HCT116 (cell line): ENCODE results near the gene MAPK10. TPM values are rescaled to one million over a fixed set of nuclear protein-coding genes. Genes with fewer than 3 reads are reported as not detected.

Experiments used
- ATAC-seq: fragments of 200-7000 bp; cut with Tn5 transposase; 2 replicates; pipeline ENCODE4 v1.9.1; 2020; ENCODE audit warnings: mild to moderate bottlenecking, moderate library complexity
- BruUV-seq: library from RNA; stranded (reverse); fragments of 400-500 nt; replicated peaks from 2 replicates; lab custom pipeline; 2021; lab: Mats Ljungman, UMichigan
- CTCF ChIA-PET: fragments of 300-600 bp; sonication (Branson Sonifier 250); formaldehyde crosslinking; loops from one replicate; lab custom pipeline; 2021; ENCODE audit warnings: antibody characterized with exemption; lab: Charles Lee
- POLR2A ChIA-PET: fragments of 300-600, 350-600 bp; sonication (Branson Sonifier 250); formaldehyde crosslinking; loops from one replicate; lab custom pipeline; 2021; ENCODE audit warnings: antibody characterized with exemption; lab: Charles Lee
- RAD21 ChIA-PET, 2 experiments: fragments of 300-600 bp; sonication (Branson Sonifier 250); formaldehyde crosslinking; loops; one replicate each; lab custom pipeline; 2023; ENCODE audit warnings: low total read pairs in 2 of 2; ENCODE audit not compliant: uncharacterized antibody in 2 of 2, unreplicated experiment in 2 of 2, low non-redundant PET in 1 of 2; lab: Charles Lee
- DNase-seq: peaks from one replicate; pipeline ENCODE4 v3.0.0-alpha.2; 2010; ENCODE audit warnings: low read depth, low spot score
- H2AFZ ChIP-seq: fragments of 200-600 bp; shearing (Covaris generic), sonication (generic); 2 replicates; pipeline ENCODE4 v1.6.1; 2017; ENCODE audit warnings: low read depth, mixed run types, mixed read lengths, antibody characterized with exemption, low read length; ENCODE audit not compliant: poor library complexity, severe bottlenecking
- H3K27ac ChIP-seq: 2 replicates; pipeline ENCODE4 v1.5.1; 2012; ENCODE audit warnings: low read depth, low read length
- H3K27me3 ChIP-seq: fragments of 200-600 bp; sonication (generic); 2 replicates; pipeline ENCODE4 v1.6.1; 2016; ENCODE audit warnings: mixed run types, low read length, mixed read lengths; ENCODE audit not compliant: insufficient read depth
- H3K36me3 ChIP-seq, 2 experiments: fragments of 200-500 bp in 1 of 2; fragments of 200-600 bp in 1 of 2; sonication (Bioruptor generic) in 1 of 2; sonication (generic) in 1 of 2; 2 replicates each; pipeline versions ENCODE4 v1.5.1 to v1.6.1; 2014 to 2016; ENCODE audit warnings: low read length in 2 of 2, inconsistent platforms in 1 of 2, mixed read lengths in 1 of 2, mixed run types in 1 of 2; ENCODE audit not compliant: insufficient read depth in 2 of 2, control insufficient read depth in 1 of 2
- H3K4me1 ChIP-seq, 2 experiments: fragments of 200-600 bp in 1 of 2; sonication (generic) in 1 of 2; 2 replicates each; pipeline versions ENCODE4 v1.5.1 to v1.6.1; 2012 to 2017; ENCODE audit warnings: low read length in 2 of 2, inconsistent platforms in 1 of 2, mild to moderate bottlenecking in 1 of 2, mixed read lengths in 1 of 2, mixed run types in 1 of 2, moderate library complexity in 1 of 2; ENCODE audit not compliant: insufficient read depth in 2 of 2, control insufficient read depth in 1 of 2
- H3K4me2 ChIP-seq: fragments of 200-600 bp; sonication (generic); 2 replicates; pipeline ENCODE4 v1.6.1; 2017; ENCODE audit warnings: mixed run types, low read length, mixed read lengths
- H3K4me3 ChIP-seq, 2 experiments: fragments of 200-600 bp in 1 of 2; sonication (generic) in 1 of 2; replicated peaks in 1 of 2; 2 replicates each; pipeline ENCODE4 v1.5.1; 2011 to 2016; ENCODE audit warnings: low read length in 2 of 2, control low read depth in 1 of 2, low read depth in 1 of 2, mild to moderate bottlenecking in 1 of 2, mixed read lengths in 1 of 2, mixed run types in 1 of 2
- H3K79me2 ChIP-seq: fragments of 200-600 bp; sonication (generic); 2 replicates; pipeline ENCODE4 v1.6.1; 2017; ENCODE audit warnings: mild to moderate bottlenecking, mixed run types, low read length, moderate library complexity, mixed read lengths; ENCODE audit not compliant: insufficient read depth
- H3K9ac ChIP-seq: fragments of 200-600 bp; sonication (generic); 2 replicates; pipeline ENCODE4 v1.6.1; 2016; ENCODE audit warnings: low read length, mixed read lengths
- H3K9me2 ChIP-seq: fragments of 200-600 bp; sonication (generic), shearing (Covaris generic); 2 replicates; pipeline ENCODE4 v1.6.1; 2017; ENCODE audit warnings: mixed run types, mild to moderate bottlenecking, moderate library complexity; ENCODE audit not compliant: insufficient read depth
- H3K9me3 ChIP-seq, 2 experiments: fragments of 200-500 bp in 1 of 2; fragments of 200-600 bp in 1 of 2; sonication (Bioruptor generic) in 1 of 2; sonication (generic) in 1 of 2; 2 replicates each; pipeline ENCODE4 v1.6.1; 2014 to 2017; ENCODE audit warnings: low read length in 2 of 2, mixed read lengths in 2 of 2, inconsistent platforms in 1 of 2, low read depth in 1 of 2, mild to moderate bottlenecking in 1 of 2, mixed run types in 1 of 2, moderate library complexity in 1 of 2; ENCODE audit not compliant: control insufficient read depth in 1 of 2, insufficient read depth in 1 of 2
- H4K20me1 ChIP-seq: fragments of 200-600 bp; sonication (generic), shearing (Covaris generic); 2 replicates; pipeline ENCODE4 v1.6.1; 2017; ENCODE audit warnings: mixed run types, mild to moderate bottlenecking, moderate library complexity; ENCODE audit not compliant: insufficient read depth
- CBX3 ChIP-seq: IDR thresholded peaks from 2 replicates; pipeline ENCODE4 v1.6.1; 2012; ENCODE audit warnings: low read depth
- CEBPB ChIP-seq: IDR thresholded peaks from 2 replicates; pipeline ENCODE4 v1.6.1; 2012; ENCODE audit warnings: low read depth
- ELF1 ChIP-seq: IDR thresholded peaks from 2 replicates; pipeline ENCODE4 v1.6.1; 2012; ENCODE audit warnings: low read depth, borderline replicate concordance
- EZH2 ChIP-seq: fragments of 200-600 bp; sonication (generic); IDR thresholded peaks from 2 replicates; pipeline ENCODE4 v1.6.1; 2017; ENCODE audit warnings: antibody characterized with exemption, mixed run types
- EZH2phosphoT487 ChIP-seq: fragments of 200-600 bp; IDR thresholded peaks from 2 replicates; pipeline ENCODE4 v1.6.1; 2018; ENCODE audit warnings: antibody characterized with exemption, borderline replicate concordance
- JUND ChIP-seq: IDR thresholded peaks from 2 replicates; pipeline ENCODE4 v1.6.1; 2012
- POLR2A ChIP-seq: IDR thresholded peaks from 2 replicates; pipeline ENCODE4 v1.7.0; 2011; ENCODE audit warnings: borderline replicate concordance; ENCODE audit not compliant: insufficient read depth, insufficient read length; ENCODE audit errors: extremely low read depth
- RAD21 ChIP-seq: IDR thresholded peaks from 2 replicates; pipeline ENCODE4 v1.6.1; 2012; ENCODE audit warnings: low read depth, mild to moderate bottlenecking
- SP1 ChIP-seq: IDR thresholded peaks from 2 replicates; pipeline ENCODE4 v1.6.1; 2012; ENCODE audit warnings: low read depth
- SRF ChIP-seq: IDR thresholded peaks from 2 replicates; pipeline ENCODE4 v1.6.1; 2012; ENCODE audit warnings: low read depth
- TCF7L2 ChIP-seq: IDR thresholded peaks from 2 replicates; pipeline ENCODE4 v1.7.0; 2011; ENCODE audit warnings: borderline replicate concordance, inconsistent platforms; ENCODE audit not compliant: insufficient read depth, insufficient read length; ENCODE audit errors: extremely low read depth
- YY1 ChIP-seq: IDR thresholded peaks from 2 replicates; pipeline ENCODE4 v1.6.1; 2011; ENCODE audit warnings: low read length, low read depth, moderate library complexity, mild to moderate bottlenecking; ENCODE audit not compliant: insufficient replicate concordance; ENCODE audit errors: extremely low read depth
- ZFX ChIP-seq: fragments of 450-650 bp; IDR thresholded peaks from 2 replicates; pipeline ENCODE4 v1.6.1; 2017
- ZNF274 ChIP-seq: fragments of 200-500 bp; sonication (Bioruptor generic); IDR thresholded peaks from 2 replicates; pipeline ENCODE4 v1.6.1; 2014; ENCODE audit warnings: mild to moderate bottlenecking, low read depth, low read length, inconsistent platforms
- intact Hi-C: fragments of 100-400 bp; cut with micrococcal nuclease; formaldehyde crosslinking; loops from 2 replicates; pipeline ENCODE4 v1.10.0; 2022
- total RNA-seq: library from RNA; stranded (reverse); gene quantifications from one replicate; pipeline ENCODE4 v1.2.1, GENCODE V29; 2021; ENCODE audit not compliant: unreplicated experiment
- TF ChIP-seq, protein P1 (sequence below): IDR thresholded peaks from 2 replicates; pipeline ENCODE4 v1.6.1; 2012; ENCODE audit warnings: low read depth
- TF ChIP-seq, protein P2 (sequence below): IDR thresholded peaks from 2 replicates; pipeline ENCODE4 v1.6.1; 2011; ENCODE audit warnings: mild to moderate bottlenecking, low read length, moderate library complexity; ENCODE audit not compliant: insufficient replicate concordance; ENCODE audit errors: extremely low read depth

The MAPK10 gene
- total RNA-seq, 1 experiment from 2014 or later: 0.52 TPM

DNA sequence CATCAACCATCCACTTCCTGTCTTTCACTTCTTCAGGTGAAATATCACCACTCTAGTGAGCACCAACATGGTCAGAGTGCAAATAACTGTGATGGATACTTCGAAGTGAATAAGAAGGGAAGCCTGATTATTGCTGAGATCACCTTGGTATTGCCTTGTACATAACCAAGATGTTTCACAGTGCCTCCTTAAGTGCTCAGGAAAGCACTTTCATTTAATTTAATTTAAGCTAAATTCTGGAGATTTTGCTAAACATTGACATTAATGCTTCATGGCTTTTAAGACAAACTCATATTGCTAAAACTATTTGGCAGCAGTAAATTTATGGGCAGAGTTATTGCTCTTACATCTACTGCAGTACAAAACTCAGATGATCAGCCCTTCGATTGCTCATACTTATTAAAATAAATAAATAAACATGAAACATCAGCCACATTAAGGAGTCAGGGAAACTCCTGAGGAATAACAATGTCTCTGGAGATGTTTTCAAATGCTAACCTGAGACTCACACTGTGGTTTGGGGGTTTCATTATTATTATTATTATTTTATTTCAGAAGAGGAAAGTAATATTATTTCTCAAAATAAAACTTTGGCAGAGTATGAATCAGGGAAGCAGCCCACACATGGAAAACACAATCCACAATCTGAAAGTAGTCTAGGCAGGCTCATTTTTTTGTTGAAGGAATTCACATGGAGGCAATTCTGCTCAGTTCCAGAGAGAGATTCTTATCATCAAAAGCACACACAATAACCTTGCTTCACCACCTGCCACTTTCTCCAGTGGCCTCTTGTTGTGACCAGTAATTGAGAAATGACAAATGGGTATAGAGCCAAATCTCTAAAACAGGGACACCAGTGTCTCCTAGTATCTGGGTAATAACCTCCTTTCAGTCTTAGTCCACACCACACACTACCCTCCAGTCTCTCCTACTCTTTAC is 344.2 kb downstream of the MAPK10 start:
- H3K9me3 ChIP-seq: no peaks in the 10 kb centered on the region
- no peaks in the 10 kb centered on the region for H3K27me3 ChIP-seq
- H3K4me2 ChIP-seq: no peak overlapping the region
- RAD21 ChIA-PET: no interaction called here
- no peaks in the 10 kb centered on the region for H4K20me1 ChIP-seq
- TF ChIP-seq CEBPB (no peak), EZH2phosphoT487 (no peak), ZNF274 (no peak), RAD21 (no peak), EZH2 (no peak), JUND (no peak), POLR2A (no peak), ZFX (no peak), SRF (no peak), YY1 (no peak), CBX3 (no peak), TCF7L2 (no peak), SP1 (no peak), ELF1 (no peak)
- TF ChIP-seq, protein P1, sequence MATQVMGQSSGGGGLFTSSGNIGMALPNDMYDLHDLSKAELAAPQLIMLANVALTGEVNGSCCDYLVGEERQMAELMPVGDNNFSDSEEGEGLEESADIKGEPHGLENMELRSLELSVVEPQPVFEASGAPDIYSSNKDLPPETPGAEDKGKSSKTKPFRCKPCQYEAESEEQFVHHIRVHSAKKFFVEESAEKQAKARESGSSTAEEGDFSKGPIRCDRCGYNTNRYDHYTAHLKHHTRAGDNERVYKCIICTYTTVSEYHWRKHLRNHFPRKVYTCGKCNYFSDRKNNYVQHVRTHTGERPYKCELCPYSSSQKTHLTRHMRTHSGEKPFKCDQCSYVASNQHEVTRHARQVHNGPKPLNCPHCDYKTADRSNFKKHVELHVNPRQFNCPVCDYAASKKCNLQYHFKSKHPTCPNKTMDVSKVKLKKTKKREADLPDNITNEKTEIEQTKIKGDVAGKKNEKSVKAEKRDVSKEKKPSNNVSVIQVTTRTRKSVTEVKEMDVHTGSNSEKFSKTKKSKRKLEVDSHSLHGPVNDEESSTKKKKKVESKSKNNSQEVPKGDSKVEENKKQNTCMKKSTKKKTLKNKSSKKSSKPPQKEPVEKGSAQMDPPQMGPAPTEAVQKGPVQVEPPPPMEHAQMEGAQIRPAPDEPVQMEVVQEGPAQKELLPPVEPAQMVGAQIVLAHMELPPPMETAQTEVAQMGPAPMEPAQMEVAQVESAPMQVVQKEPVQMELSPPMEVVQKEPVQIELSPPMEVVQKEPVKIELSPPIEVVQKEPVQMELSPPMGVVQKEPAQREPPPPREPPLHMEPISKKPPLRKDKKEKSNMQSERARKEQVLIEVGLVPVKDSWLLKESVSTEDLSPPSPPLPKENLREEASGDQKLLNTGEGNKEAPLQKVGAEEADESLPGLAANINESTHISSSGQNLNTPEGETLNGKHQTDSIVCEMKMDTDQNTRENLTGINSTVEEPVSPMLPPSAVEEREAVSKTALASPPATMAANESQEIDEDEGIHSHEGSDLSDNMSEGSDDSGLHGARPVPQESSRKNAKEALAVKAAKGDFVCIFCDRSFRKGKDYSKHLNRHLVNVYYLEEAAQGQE: no peak
- TF ChIP-seq, protein P2, sequence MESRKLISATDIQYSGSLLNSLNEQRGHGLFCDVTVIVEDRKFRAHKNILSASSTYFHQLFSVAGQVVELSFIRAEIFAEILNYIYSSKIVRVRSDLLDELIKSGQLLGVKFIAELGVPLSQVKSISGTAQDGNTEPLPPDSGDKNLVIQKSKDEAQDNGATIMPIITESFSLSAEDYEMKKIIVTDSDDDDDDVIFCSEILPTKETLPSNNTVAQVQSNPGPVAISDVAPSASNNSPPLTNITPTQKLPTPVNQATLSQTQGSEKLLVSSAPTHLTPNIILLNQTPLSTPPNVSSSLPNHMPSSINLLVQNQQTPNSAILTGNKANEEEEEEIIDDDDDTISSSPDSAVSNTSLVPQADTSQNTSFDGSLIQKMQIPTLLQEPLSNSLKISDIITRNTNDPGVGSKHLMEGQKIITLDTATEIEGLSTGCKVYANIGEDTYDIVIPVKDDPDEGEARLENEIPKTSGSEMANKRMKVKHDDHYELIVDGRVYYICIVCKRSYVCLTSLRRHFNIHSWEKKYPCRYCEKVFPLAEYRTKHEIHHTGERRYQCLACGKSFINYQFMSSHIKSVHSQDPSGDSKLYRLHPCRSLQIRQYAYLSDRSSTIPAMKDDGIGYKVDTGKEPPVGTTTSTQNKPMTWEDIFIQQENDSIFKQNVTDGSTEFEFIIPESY: no peak
- TF ChIP-seq, all 23 proteins: peak for 0
- intact Hi-C loops: no loop called here
- ChIA-PET POLR2A (no interaction called here), CTCF (no interaction called here)
- Histone ChIP-seq H3K27ac (no peak overlapping the region), H3K9me2 (no peaks in the 10 kb centered on the region), H2AFZ (no peak overlapping the region), H3K4me3 (no peak overlapping the region), H3K4me1 (no peaks in the 10 kb centered on the region), H3K36me3 (no peaks in the 10 kb centered on the region), H3K9ac (no peak overlapping the region), H3K79me2 (no peaks in the 10 kb centered on the region)
- no peak for ATAC-seq
- no peak for DNase-seq
- BruUV-seq: no TSS peak
